CD4-positive, alpha-beta T cell treated with Interferon alpha-2 for 1 hour (primary cell): ENCODE measurements around the gene HSD3B2.

Experiments
- DNase-seq, 2 donors: peaks; one replicate each; pipeline ENCODE4 v3.0.0-alpha.2; 2020 to 2022

HSD3B2 gene

DNA sequence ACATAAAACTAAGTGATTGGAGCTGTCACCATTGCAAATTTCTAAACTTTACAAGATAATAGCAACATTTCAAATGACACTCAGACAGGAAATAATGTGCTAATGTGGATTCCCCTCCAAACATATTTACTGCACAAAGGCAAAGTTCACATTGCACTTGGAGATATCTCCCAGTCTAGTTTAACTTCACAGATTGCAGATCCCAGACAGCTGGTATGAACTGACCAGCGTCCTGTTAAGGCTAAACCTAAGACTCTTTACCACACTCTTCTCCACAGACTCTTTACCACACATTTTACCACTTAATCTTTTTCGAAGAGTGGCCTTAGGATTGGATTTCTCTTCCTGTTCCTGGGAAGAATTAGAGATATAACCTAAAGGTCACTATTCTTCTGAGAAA, 51.5 kb downstream of the HSD3B2 start:
- DNase-seq, result no peak

DNA sequence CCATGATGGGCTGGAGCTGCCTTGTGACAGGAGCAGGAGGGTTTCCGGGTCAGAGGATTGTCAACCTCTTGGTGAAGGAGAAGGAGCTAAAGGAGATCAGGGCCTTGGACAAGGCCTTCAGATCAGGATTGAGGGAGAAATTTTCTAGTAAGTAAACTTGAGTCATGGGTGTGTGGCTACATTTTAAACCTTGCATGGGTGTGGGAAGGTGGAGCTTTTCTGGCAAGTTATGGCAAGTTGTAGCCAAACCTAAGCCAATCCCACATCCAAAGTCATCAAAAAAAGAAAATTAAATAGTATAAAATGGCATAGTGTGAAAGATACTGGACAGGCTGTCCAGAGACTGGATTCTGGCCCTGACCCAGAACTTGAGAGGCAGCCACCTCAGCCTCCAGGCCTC, 52.3 kb downstream of the HSD3B2 start:
- DNase-seq, result no peak

DNA sequence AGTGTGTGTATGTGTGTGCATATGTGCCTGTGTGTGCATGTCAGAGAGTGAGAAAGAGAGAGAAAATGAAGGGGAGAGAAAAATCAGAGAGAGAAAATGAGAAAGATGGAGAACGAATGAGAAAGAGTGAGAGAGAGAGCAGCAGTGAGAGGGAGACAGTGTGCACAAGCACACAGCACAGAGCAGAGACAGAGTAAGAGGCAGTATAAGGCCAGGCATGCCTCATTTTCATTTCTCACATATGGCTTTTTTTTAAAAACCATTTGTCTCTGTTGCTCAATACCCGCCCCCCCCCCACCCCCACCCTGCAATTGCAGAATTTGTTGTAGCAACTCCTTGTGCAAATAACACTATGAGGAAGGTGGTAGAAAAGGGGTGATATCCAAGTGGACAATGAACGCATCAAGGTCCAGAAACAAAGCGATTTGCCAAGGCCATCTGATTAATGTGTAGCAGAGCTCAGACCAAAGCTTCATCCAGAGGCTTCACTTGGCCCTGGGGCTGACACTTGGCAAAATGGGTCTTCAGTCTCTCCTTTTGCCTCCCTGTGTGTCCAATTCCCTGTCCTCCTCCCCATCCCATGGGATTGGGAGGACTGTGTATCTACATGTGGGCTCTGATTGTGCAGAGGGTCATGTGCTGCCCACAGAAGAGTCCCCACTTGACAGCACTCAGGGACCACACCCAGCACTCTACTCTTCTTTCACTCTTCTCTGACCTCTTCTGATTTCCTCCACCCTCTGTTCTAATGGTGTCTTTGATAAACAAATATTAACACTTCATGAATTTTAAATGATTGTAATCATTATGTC, 53.1 kb downstream of the HSD3B2 start:
- DNase-seq, result no peak

DNA sequence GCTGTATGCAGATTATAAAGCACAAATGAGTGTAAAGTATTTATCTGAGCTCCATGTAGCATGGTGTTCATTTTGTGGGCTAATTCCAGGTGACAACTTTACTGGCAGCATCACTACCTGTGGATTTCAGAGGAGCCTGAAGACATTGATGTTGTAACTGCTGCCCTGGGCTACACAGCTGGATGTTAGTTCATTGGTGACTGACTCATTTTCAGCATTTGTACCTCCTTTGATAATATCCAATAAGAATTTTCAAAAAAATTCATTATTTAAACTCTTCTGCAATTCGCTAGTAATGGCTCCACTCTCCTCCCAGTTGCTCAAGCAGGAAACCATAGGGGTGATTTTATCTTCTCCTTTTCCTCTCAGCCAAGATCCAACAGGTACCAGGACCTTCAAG, 54.8 kb downstream of the HSD3B2 start:
- DNase-seq, result no peak

DNA sequence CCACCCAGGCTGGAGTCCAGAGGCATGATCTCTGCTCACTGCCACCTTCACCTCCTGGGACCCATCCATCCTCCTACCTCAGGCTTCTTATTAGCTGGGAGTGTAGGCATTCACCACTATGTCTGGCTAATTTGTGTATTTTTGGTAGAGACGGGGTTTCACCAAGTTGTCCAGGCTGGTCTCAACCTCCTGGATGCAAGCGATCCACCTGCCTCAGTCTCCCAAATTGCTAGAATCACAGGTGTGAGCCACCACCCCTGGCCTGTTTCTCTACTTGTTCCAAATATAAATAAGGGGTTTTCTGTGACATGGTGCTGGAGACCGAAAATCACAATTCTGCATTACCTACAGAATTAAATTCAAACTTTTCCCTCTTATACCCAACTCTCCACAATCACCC, 55.4 kb downstream of the HSD3B2 start:
- DNase-seq, result no peak

DNA sequence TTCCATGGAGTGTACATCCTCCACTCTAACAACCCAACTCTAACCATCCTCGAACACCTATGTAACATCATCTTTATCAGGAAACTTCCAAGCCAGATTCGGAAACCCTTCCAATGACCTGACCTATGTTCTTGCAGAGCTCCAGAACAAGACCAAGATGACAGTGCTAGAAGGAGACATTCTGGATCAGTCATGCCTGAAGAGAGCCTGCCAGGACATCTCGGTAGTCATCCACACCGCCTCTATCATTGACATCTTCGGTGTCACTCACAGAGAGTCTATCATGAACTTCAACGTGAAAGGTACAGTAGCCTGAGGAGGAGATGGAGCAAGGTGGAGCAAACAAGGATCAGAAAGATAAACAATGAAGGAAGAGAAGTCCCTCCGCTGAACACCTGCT, 56.0 kb downstream of the HSD3B2 start:
- DNase-seq, result no peak

DNA sequence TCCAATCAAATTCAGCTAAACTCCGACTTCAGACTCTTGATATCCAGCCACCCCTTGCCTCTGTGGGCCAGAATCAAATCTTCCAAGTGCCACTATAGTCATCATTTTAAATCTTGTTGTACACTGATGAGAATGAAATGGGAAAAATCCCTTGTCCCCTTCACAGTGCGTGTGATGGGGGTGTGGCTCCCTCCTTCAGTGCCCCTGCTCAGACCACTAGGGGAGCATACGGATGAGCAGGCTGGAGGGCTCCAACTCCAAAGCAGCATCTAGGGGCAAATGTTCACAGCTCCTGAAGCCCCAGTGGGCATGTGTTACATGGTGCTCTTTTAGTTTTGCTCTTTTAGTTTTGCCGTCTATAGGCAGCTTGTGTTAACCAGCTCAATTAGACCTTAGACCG, 56.6 kb downstream of the HSD3B2 start:
- no peak for DNase-seq

DNA sequence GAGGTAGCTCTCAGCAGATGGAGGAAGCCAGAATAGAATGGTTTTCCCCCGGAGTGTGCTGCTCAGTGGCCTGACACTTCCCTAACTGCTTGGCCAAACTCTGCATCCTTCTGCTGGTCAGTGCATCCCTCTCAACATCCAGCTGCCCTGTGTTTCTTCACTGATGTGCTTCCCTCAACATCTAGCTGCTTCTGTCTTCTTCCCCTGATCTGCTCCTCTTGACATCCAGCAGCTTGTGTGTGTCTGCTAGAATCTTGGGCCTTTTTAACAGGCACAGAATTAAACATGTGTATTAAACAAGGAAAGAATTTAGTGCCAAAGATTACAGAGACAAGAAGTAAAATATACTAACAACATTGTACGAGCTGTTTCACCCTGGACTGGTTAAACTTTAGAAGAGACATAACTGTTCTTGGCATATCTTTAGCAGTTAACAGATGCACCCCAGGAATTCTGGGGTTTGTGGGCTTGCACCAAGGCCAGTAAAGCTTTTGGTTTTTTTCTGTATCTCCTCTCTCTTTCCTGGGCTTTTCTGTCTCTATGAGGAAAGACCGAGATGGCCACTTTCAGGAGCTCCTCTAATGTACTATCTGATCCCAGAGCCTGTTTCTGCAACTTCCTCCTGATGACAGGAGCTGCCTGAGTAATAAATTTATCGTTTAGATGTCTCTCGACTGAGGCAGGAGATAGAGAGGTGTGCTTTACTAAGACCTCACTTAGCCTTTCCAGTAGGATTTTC, 57.3 kb downstream of the HSD3B2 start:
- DNase-seq, result no peak
